Esophagus muscularis mucosa (tissue), 4 donors: Measurements from ENCODE around the gene GAB1.

Source experiments
- EP300 ChIP-seq: sonication (generic); formaldehyde crosslinking; IDR thresholded peaks from one replicate; pipeline ENCODE4 v1.6.1; 2017; ENCODE audit warnings: antibody characterized with exemption
- POLR2A ChIP-seq: fragments of 450-650 bp; IDR thresholded peaks from one replicate; pipeline ENCODE4 v1.6.1; 2017; ENCODE audit warnings: antibody characterized with exemption, moderate library complexity, mild to moderate bottlenecking, low read depth
- POLR2AphosphoS5 ChIP-seq, 2 donors: sonication (generic); formaldehyde crosslinking; IDR thresholded peaks; one replicate each; pipeline ENCODE4 v1.6.1; 2017; ENCODE audit warnings: antibody characterized with exemption in 2 of 2
- TF ChIP-seq, protein P1 (sequence below), 3 experiments: fragments of 200-600 bp in 2 of 3; fragments of 450-650 bp in 1 of 3; sonication (generic) in 2 of 3; IDR thresholded peaks; one replicate each; pipeline ENCODE4 v1.5.1; 2017 to 2019; ENCODE audit warnings: antibody characterized with exemption in 3 of 3, mild to moderate bottlenecking in 2 of 3, moderate library complexity in 1 of 3

DNA sequence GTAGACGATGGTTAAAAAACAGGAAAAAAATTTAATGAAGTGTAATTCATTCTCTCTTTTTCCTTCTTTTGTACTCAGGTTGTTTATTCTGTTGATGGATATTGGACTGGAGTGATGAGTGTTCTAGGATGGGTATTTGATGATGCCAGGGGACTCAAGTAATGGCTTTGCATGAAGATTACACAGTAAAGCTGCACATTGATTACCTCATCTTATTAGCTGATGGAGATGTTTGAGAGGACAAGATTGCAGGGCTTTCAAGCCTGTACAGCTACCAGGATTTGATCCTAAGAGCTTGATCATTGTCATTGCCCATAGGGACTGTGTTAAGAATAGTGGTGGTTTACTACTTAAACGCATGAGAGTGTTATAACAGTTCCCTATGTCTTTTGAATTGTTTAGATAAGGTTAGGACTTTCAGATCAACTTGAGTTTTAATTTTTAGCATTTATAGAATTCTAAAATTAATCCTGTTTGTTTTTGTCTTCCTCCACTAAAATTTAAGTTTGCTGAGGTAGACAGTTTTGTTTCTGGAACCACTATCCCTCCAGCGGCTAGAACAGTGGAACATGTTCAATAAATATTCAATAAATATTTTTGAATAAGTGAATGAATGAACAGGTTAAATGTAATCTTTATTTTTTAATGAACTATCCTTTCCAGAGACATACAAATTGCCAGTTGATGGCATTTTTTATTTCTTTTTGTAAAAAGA is 58.2 kb downstream of the GAB1 start:
- TF ChIP-seq EP300 (no peak), POLR2A (no peak), POLR2AphosphoS5 (IDR thresholded peaks at IDR 0.05) (no peak)
- TF ChIP-seq, protein P1, sequence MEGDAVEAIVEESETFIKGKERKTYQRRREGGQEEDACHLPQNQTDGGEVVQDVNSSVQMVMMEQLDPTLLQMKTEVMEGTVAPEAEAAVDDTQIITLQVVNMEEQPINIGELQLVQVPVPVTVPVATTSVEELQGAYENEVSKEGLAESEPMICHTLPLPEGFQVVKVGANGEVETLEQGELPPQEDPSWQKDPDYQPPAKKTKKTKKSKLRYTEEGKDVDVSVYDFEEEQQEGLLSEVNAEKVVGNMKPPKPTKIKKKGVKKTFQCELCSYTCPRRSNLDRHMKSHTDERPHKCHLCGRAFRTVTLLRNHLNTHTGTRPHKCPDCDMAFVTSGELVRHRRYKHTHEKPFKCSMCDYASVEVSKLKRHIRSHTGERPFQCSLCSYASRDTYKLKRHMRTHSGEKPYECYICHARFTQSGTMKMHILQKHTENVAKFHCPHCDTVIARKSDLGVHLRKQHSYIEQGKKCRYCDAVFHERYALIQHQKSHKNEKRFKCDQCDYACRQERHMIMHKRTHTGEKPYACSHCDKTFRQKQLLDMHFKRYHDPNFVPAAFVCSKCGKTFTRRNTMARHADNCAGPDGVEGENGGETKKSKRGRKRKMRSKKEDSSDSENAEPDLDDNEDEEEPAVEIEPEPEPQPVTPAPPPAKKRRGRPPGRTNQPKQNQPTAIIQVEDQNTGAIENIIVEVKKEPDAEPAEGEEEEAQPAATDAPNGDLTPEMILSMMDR (IDR thresholded peaks at IDR 0.05), result no peak
